Eye (tissue), 1 donor: ENCODE results near the gene CDS2.

Experiments used
- DNase-seq: peaks from one replicate; pipeline ENCODE4 v3.0.0-alpha.2; 2015

Gene CDS2

DNA sequence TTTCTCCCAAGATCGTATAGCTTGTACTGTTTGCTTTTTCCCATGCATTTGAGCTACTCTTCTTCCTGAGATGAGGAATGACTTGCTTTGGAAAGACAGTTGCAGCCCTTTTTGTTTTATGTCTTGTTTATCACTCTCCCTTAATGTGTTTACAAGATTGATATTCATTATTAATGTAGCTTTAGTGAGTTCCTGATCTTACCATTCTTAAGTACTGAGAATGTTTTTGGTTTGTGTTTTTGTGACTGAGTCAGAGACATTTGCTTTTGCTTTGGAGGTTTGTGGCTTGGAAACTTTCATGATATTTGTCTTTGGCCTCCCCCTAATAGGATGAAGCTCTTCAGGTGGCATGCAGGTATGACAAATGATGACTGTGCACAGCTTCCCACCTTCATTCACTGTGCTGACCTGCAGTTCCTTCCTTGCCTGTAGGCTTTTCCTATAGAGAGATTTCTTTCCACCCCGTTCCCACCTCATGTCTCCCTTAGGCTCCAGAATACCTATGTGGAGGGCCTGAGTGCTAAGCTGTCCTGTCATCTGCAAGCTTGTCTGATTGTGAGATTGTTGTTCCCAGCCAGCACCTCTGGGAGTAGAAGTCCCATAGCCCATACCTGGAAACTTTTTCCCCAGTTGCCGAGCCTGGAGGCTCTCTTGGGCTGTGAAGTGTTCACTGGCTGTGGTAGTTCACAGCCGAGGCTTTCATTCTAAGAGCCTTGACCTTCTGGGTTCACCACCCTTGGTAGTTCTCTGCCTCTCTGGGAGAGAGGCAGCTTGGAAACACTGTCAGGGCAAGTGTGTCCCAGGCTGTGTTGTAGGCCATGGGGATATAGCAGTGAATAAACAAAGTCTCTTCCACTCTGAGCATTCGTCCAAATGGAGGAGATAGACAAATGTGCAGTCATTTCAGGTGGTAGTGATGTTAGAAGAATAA is 27.1 kb downstream of the CDS2 start:
- DNase-seq: no peak

DNA sequence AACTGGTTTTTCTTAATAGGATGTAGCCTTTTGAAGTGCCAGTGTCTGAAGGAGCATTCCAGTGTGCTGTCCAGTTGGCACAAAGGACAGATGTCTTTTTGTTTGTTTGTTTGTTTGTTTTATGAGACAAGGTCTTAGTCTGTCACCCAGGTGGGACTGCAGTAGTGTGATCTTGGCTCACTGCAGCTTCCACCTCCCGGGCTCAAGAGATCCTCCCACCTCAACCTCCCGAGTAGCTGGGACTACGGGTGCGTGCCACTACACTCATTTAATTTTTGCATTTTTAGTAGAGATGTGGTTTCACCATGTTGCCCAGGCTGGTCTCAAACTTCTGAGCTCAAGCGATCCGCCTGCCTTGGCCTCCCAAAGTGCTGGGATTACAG is 27.7 kb downstream of the CDS2 start:
- no peak for DNase-seq

- no peak for DNase-seq
Observed at GRCh38 chr20:5155404-5155803, 28.6 kb downstream of the CDS2 start.

GRCh38 chr20:5156675-5157448 is 30.1 kb downstream of the CDS2 start:
- no peak for DNase-seq

DNA sequence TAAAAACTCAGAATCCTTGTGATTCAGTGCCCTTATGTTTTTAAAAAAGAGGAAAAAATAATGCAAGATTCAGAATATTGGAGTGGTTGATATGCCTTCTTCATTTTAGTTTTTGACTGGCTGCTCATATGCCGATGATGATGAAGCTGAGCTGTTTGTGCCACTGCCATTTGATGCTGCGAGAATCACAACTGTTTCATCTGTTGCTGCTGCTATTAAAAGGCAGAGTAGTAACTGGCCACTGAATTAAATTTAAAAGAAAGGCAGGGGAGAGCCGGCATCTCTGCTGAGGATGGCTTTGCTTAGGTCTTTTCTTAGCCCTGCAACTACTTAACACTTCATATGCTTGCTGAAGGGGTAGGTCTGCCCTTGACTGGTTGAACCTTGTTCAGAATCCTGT is 33.1 kb downstream of the CDS2 start:
- no peak for DNase-seq

GRCh38 chr20:5160882-5161281 is 34.1 kb downstream of the CDS2 start:
- DNase-seq: no peak

DNA sequence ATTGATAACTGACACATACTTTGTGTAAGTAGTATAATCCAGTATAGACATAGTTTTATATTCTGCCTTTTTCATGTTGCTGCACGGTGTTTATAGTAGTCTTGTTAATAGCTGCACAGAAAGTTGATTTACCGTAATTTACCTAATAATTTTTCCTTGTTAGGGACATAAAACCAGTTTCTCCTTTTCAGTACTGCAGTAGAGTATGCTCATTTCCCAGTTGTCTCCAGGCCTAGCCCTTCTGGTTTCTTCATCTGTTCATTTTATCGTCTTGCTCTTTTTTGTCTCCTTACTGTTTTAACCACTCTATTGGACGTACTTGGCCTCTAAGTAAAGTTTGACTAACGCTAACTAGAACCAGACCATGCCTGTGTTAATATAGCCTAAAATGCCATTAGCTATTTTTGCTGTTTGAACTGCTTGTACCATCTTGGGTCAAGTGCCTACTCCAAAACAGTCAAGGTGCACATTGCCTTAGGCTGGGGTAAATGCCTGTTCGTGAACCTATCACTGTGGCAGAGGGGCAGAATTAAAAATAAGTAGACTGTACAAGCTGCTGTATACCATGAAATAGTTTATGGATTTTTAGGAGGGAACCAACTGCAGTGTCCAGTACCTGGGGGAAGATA is 34.8 kb downstream of the CDS2 start:
- no peak for DNase-seq

GRCh38 chr20:5164645-5165625 is 38.1 kb downstream of the CDS2 start:
- DNase-seq: no peak

DNA sequence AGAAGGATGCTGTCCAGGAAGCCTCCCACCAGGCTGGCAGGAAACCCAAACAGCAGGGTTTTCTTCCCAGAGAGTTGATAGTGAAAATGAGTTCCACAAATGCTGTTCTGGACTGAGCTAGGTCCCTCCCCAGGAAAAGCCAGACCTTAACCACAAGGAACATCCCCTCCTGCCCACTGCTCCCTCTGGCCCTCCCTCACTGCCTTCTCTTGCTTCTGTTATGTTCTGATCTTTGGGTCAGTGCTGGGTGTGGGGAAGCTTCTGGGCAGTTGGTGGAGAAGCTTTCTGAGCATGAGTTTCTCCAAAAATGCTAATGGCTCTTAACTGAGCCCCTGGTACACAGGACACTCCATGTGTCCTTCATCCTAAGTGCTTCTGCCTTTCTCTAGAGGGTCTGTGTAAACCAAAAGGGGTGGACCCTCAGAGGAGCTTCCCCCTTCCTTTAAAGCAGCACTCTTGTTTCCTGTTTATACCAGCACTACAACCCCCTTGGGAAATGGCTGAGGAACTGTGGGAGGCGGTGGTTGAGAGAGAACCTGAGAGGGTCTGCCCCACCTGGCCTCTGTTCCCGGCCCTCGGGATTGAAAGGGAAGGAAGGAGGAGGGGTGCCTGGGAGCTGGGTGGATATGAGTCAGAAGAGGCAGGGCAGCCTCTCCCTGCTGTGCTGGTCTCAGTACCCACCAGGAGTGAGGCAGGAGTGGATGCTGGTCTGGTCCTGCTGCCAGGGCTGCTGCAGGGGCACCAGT is 42.0 kb downstream of the CDS2 start:
- no peak for DNase-seq

DNA sequence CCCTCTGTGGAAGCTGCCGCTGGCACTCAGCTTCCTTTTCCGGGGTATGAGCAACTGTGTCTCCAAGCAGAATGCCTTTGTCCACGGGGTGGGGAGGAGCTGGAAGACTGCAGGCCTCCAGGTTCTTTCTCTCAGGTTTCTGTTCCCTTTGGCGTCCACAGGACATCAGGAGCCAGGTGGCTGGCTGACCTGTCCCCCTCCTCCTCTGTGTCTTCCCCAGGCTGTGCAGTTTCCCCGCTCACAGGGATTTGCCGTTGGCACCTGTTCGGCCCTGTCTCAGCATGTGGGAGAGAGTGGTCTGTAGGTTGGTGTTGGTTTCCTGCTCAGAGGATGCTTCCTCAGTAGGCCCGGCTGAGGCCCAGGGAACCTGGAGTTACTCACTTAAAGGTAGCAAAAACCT is 43.5 kb downstream of the CDS2 start:
- no peak for DNase-seq

GRCh38 chr20:5171064-5171789 is 44.4 kb downstream of the CDS2 start:
- peak; percentile 57 for DNase-seq

DNA sequence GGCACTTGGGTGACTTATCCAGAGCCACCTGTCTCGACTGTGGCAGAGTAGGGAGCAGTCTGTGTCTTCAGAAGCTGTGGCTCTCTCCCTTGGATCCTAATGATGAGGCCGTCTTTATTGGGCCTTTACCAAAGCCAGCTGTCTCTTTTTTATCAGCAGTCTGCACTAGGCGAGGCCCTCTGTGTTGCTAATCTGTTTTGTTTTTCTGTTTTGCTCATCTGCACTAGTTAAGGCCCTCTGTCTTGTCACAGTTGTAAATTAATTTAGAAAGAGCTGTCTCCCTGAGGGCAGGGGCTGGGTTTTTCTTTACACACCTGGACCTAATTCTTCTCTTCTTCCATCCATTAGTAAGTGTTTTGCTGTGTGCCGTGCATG is 45.0 kb downstream of the CDS2 start:
- DNase-seq: no peak

DNA sequence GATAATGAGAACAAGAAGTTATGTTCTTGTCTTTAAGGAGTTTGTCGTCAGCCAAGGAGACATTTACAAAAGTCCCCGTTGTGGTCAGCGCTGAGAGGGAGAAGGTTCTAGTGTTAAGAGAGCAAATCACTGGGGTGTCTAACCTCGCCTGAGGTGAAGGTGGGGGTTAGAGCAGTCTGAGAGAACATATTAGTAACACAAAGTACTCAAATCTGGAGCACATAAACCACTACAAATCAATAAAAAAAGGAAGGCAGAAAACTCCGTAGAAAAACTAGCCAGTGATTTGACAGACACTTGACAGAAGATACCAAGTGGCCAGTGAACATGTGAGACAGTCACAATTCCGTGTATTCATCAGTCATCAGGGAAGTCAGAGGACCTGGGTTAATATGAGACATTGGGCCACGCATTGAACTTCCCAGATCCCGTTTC is 45.4 kb downstream of the CDS2 start:
- DNase-seq: no peak

GRCh38 chr20:5172903-5173463 is 46.2 kb downstream of the CDS2 start:
- no peak for DNase-seq

DNA sequence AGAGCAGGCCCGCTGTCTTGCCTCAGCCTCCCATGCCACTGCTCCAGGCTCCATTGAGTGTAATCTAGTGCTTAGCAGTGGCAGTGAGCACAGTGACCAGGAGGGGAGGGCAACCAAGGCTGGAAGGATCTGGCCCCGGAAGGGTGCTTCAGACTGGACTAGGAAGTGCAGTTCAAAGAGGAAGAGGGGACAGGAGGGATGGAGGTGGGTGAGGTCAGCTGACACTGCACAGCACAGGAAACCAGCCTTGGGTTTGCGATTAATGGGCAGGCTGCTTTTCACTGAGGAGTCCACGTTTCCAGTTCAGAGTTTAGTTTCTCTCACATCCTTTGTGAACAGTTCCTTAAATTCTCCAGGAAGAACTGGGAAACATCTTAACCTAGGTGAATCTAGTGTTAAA is 46.9 kb downstream of the CDS2 start:
- DNase-seq: no peak

DNA sequence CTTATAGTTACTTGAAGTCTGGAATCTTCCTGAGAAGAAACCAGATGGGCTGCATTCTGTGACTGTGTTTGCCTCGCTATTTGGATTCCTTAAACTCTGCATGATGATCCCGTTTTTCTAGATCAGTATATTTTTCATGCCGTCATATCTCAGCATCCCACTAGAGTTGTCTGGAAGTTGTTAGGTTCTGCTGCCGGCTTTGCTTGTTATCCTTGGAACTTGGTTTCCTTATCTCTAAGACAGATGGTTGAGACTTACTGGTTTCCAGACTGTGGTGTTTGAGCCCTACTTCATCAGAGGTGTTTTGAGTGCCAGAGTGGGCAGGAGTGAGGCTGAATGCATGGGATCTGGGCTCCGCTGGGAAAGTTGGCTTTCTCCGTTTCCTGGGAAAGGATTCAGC is 50.3 kb downstream of the CDS2 start:
- DNase-seq: no peak

DNA sequence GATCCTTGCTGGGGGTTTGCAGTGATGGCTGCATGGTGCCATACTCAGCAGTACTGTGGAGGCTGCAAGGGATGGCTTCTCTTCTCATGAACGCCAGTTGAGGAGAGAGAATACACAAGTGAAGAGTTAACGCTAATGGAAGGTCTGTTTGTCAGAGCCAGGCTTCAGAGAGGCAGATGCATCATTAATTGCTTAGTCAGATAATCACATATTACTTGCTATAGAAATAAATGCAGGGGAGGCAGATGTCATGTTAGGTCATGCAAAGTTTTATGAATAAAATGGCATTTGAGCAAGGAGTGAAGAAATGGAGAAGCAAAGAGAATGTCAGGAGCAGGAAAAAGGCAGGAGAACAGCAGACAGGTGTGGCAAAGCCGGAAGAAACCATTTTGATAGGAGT is 51.2 kb downstream of the CDS2 start:
- DNase-seq: no peak

- DNase-seq: no peak
Observed at GRCh38 chr20:5180421-5180820, 53.6 kb downstream of the CDS2 start.

GRCh38 chr20:5180933-5181332 is 54.1 kb downstream of the CDS2 start:
- no peak for DNase-seq

DNA sequence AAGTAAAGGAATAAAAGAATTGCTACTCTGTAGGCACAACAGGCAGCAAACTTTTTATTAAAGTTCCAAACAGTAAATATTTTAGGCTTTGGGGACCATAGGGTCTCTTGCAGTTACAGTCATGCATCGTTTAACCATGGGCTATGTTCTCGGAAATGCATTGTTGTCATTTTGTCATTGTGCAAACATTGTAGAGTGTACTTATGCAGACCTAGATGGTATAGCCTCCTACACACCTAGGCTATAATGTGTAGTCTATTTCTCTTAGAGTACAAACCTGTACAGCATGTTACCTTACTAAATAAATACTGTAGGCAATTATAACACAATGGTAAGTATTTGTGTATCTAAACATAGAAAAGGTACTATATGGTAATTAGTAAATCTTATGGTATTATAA is 54.7 kb downstream of the CDS2 start:
- no peak for DNase-seq

DNA sequence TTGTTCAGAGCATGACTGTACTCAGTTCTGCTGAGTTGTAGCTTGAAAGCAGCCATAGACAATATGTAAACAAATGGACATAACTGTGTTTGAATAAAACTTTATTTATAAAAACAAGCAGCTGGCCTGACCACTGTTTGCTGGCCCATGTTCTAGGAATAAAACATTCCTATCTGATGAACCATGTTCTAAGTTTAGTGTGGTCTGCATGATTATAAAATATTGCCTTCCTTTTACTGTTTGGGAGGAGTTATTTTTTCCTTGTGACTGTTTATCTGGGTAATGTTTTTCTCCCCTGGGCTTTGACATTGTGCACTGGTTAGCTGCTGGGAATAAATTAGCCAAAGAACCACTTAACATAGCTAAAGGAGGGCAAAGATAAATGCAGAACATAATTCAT is 55.1 kb downstream of the CDS2 start:
- no peak for DNase-seq
